Activated CD8-positive, alpha-beta memory T cell treated with anti-CD3 and anti-CD28 coated beads for 1 hour (primary cell): ENCODE measurements around the gene ST7.

Experiments used
- DNase-seq, 2 donors: peaks; one replicate each; pipeline ENCODE4 v3.0.0-alpha.2; 2020; ENCODE audit warnings: low read depth in 1 of 2; ENCODE audit errors: extremely low read depth in 1 of 2

Gene ST7

GRCh38 chr7:117145333-117145732, 192.0 kb downstream of the ST7 start:
- DNase-seq: no peak

GRCh38 chr7:117146059-117146458, 192.8 kb downstream of the ST7 start:
- no peak for DNase-seq

GRCh38 chr7:117146511-117146910, 193.2 kb downstream of the ST7 start:
- no peak for DNase-seq

GRCh38 chr7:117148971-117149370, 195.7 kb downstream of the ST7 start:
- DNase-seq: no peak

- DNase-seq: no peak
These were observed 196.4 kb downstream of the ST7 start for GRCh38 chr7:117149692-117150091.

- no peak for DNase-seq
These were observed 199.1 kb downstream of the ST7 start for GRCh38 chr7:117152213-117153007.

- no peak for DNase-seq
These were observed 199.8 kb downstream of the ST7 start for GRCh38 chr7:117153016-117153545.

- DNase-seq: no peak
These were observed 201.4 kb downstream of the ST7 start for GRCh38 chr7:117154721-117155120.

- DNase-seq: no peak
These were observed 202.4 kb downstream of the ST7 start for GRCh38 chr7:117155694-117156093.

- DNase-seq: no peak
These were observed 204.2 kb downstream of the ST7 start for GRCh38 chr7:117157241-117158209.

- no peak for DNase-seq
These were observed 205.8 kb downstream of the ST7 start for GRCh38 chr7:117158941-117159697.

GRCh38 chr7:117163101-117163500, 209.8 kb downstream of the ST7 start:
- DNase-seq: no peak

- no peak for DNase-seq
These were observed 211.3 kb downstream of the ST7 start for GRCh38 chr7:117164620-117165019.

GRCh38 chr7:117165656-117166055, 212.4 kb downstream of the ST7 start:
- no peak for DNase-seq

GRCh38 chr7:117169907-117170306, 216.6 kb downstream of the ST7 start:
- DNase-seq: no peak

- no peak for DNase-seq
These were observed 217.8 kb downstream of the ST7 start for GRCh38 chr7:117171106-117171505.

GRCh38 chr7:117172283-117172682, 219.0 kb downstream of the ST7 start:
- no peak for DNase-seq

- no peak for DNase-seq
These were observed 219.9 kb downstream of the ST7 start for GRCh38 chr7:117173035-117173770.

- DNase-seq: no peak
These were observed 222.9 kb downstream of the ST7 start for GRCh38 chr7:117176206-117176605.

- DNase-seq: no peak
These were observed 225.3 kb downstream of the ST7 start for GRCh38 chr7:117178600-117178999.
